NCI-H2196 treated with DMSO at 0.1 percent for 48 hours (cell line): Measurements from ENCODE around the gene AIF1L.
"Not testable (repeated sequence)": the region's sequence is repeated elsewhere in the genome, so short reads cannot be mapped to it uniquely, and the experiment has no call there.

Experiments
- DNase-seq: peaks from one replicate; lab custom pipeline; 2025; ENCODE audit not compliant: unreplicated experiment; lab: John Stamatoyannopoulos, UW

The AIF1L gene

GRCh38 chr9:131098391-131099101, 2.2 kb downstream of the AIF1L start:
- DNase-seq = no peak

- no peak for DNase-seq
Observed at GRCh38 chr9:131099102-131099606, 2.8 kb downstream of the AIF1L start.

- DNase-seq = not testable (repeated sequence)
Observed at GRCh38 chr9:131099845-131100244, 3.5 kb downstream of the AIF1L start.

- no peak for DNase-seq
Observed at GRCh38 chr9:131100445-131100844, 4.1 kb downstream of the AIF1L start.

- DNase-seq = no peak
Observed at GRCh38 chr9:131101207-131101964, 5.1 kb downstream of the AIF1L start.

GRCh38 chr9:131103024-131103423, 6.7 kb downstream of the AIF1L start:
- no peak for DNase-seq

GRCh38 chr9:131103535-131103934, 7.2 kb downstream of the AIF1L start:
- no peak for DNase-seq

- no peak for DNase-seq
Observed at GRCh38 chr9:131104016-131104740, 7.8 kb downstream of the AIF1L start.

GRCh38 chr9:131105952-131106351, 9.6 kb downstream of the AIF1L start:
- DNase-seq = no peak

GRCh38 chr9:131107760-131108159, 11.4 kb downstream of the AIF1L start:
- DNase-seq = no peak

- no peak for DNase-seq
Observed at GRCh38 chr9:131111186-131111853, 15.0 kb downstream of the AIF1L start.

GRCh38 chr9:131111854-131112311, 15.6 kb downstream of the AIF1L start:
- no peak for DNase-seq

- DNase-seq = no peak
Observed at GRCh38 chr9:131112374-131113154, 16.2 kb downstream of the AIF1L start.

GRCh38 chr9:131113655-131114054, 17.3 kb downstream of the AIF1L start:
- no peak for DNase-seq

- DNase-seq = no peak
Observed at GRCh38 chr9:131114084-131114535, 17.8 kb downstream of the AIF1L start.

- not testable (repeated sequence) for DNase-seq
Observed at GRCh38 chr9:131115360-131115742, 19.0 kb downstream of the AIF1L start.

GRCh38 chr9:131116281-131117120, 20.2 kb downstream of the AIF1L start:
- DNase-seq = no peak

- DNase-seq = no peak
Observed at GRCh38 chr9:131117121-131117761, 20.9 kb downstream of the AIF1L start.

GRCh38 chr9:131117762-131118145, 21.4 kb downstream of the AIF1L start:
- no peak for DNase-seq
